Liver (tissue), 9 donors: ENCODE results near the gene COX8A. TPM values are rescaled to one million over a fixed set of nuclear protein-coding genes. Genes with fewer than 3 reads are reported as not detected.

Experiments used
- DNase-seq: peaks from one replicate; pipeline ENCODE4 v3.0.0-alpha.2; 2017; ENCODE audit warnings: low spot score
- H3K27ac ChIP-seq, 2 donors: one replicate each; pipeline ENCODE4 v1.7.0; 2013; ENCODE audit warnings: inconsistent platforms in 2 of 2, low read length in 2 of 2, control low read depth in 1 of 2, low read depth in 1 of 2, mild to moderate bottlenecking in 1 of 2
- H3K27me3 ChIP-seq, 4 donors: one replicate each; pipeline versions ENCODE4 v1.6.1 to v1.7.0; 2013; ENCODE audit warnings: low read length in 3 of 4, inconsistent platforms in 1 of 4, mild to moderate bottlenecking in 1 of 4, moderate library complexity in 1 of 4; ENCODE audit not compliant: control insufficient read depth in 4 of 4, insufficient read depth in 4 of 4
- H3K36me3 ChIP-seq, 4 donors: one replicate each; pipeline versions ENCODE4 v1.6.1 to v1.7.0; 2013; ENCODE audit warnings: low read length in 3 of 4, mild to moderate bottlenecking in 3 of 4, low read depth in 1 of 4, moderate library complexity in 1 of 4; ENCODE audit not compliant: control insufficient read depth in 4 of 4, insufficient read depth in 3 of 4
- H3K4me1 ChIP-seq, 4 donors: one replicate each; pipeline versions ENCODE4 v1.6.1 to v1.7.0; 2013; ENCODE audit warnings: low read length in 3 of 4, mild to moderate bottlenecking in 3 of 4, moderate library complexity in 1 of 4; ENCODE audit not compliant: control insufficient read depth in 4 of 4, insufficient read depth in 4 of 4
- H3K4me3 ChIP-seq, 3 donors: one replicate each; pipeline versions ENCODE4 v1.6.1 to v1.7.0; 2013; ENCODE audit warnings: low read length in 3 of 3, control low read depth in 1 of 3, low read depth in 1 of 3, mild to moderate bottlenecking in 1 of 3
- H3K9ac ChIP-seq, 2 donors: one replicate each; pipeline ENCODE4 v1.7.0; 2013; ENCODE audit warnings: low read length in 2 of 2, mild to moderate bottlenecking in 2 of 2, moderate library complexity in 2 of 2, control low read depth in 1 of 2, low read depth in 1 of 2
- H3K9me3 ChIP-seq, 4 donors: one replicate each; pipeline versions ENCODE4 v1.6.1 to v1.7.0; 2013; ENCODE audit warnings: low read length in 3 of 4; ENCODE audit not compliant: control insufficient read depth in 4 of 4
- ATF3 ChIP-seq: IDR thresholded peaks from 2 replicates; pipeline ENCODE4 v1.6.1; 2016; ENCODE audit warnings: antibody characterized with exemption
- CTCF ChIP-seq: fragments of 150-350 bp; IDR thresholded peaks from 2 replicates; pipeline ENCODE4 v1.5.1; 2017; ENCODE audit warnings: improper control_type of control experiment, low read depth, low read length; ENCODE audit not compliant: missing input control
- EGR1 ChIP-seq, 2 donors: IDR thresholded peaks; 2 replicates each; pipeline ENCODE4 v1.6.1; 2016 to 2018; ENCODE audit warnings: antibody characterized with exemption in 2 of 2, low read depth in 2 of 2
- FOXA1 ChIP-seq: IDR thresholded peaks from 2 replicates; pipeline ENCODE4 v1.6.1; 2016; ENCODE audit warnings: antibody characterized with exemption
- FOXA2 ChIP-seq: IDR thresholded peaks from 2 replicates; pipeline ENCODE4 v1.6.1; 2016; ENCODE audit warnings: antibody characterized with exemption
- GABPA ChIP-seq, 2 donors: IDR thresholded peaks in 1 of 2; conservative IDR thresholded peaks in 1 of 2; 2 replicates each; pipeline ENCODE4 v1.6.1; 2016; ENCODE audit warnings: antibody characterized with exemption in 2 of 2, mild to moderate bottlenecking in 1 of 2, moderate library complexity in 1 of 2
- HNF4A ChIP-seq, 2 donors: conservative IDR thresholded peaks; 2 replicates each; pipeline ENCODE4 v1.6.1; 2016; ENCODE audit warnings: antibody characterized with exemption in 2 of 2, mild to moderate bottlenecking in 2 of 2
- HNF4G ChIP-seq: IDR thresholded peaks from 2 replicates; pipeline ENCODE4 v1.6.1; 2016; ENCODE audit warnings: antibody characterized with exemption
- JUND ChIP-seq, 2 donors: IDR thresholded peaks; 2 replicates each; pipeline ENCODE4 v1.6.1; 2016; ENCODE audit warnings: antibody characterized with exemption in 2 of 2
- MAX ChIP-seq: IDR thresholded peaks from 2 replicates; pipeline ENCODE4 v1.6.1; 2016; ENCODE audit warnings: antibody characterized with exemption
- NR2F2 ChIP-seq: IDR thresholded peaks from 2 replicates; pipeline ENCODE4 v1.6.1; 2016; ENCODE audit warnings: antibody characterized with exemption
- RAD21 ChIP-seq, 2 donors: IDR thresholded peaks; 2 replicates each; pipeline ENCODE4 v1.6.1; 2016; ENCODE audit warnings: antibody characterized with exemption in 2 of 2, mild to moderate bottlenecking in 2 of 2
- REST ChIP-seq: IDR thresholded peaks from 2 replicates; pipeline ENCODE4 v1.6.1; 2016; ENCODE audit warnings: antibody characterized with exemption, mild to moderate bottlenecking
- RXRA ChIP-seq, 2 donors: IDR thresholded peaks; 2 replicates each; pipeline ENCODE4 v1.6.1; 2017 to 2018; ENCODE audit warnings: antibody characterized with exemption in 2 of 2, mild to moderate bottlenecking in 1 of 2
- SP1 ChIP-seq: IDR thresholded peaks from 2 replicates; pipeline ENCODE4 v1.6.1; 2018; ENCODE audit warnings: antibody characterized with exemption, mild to moderate bottlenecking
- TAF1 ChIP-seq: conservative IDR thresholded peaks from 2 replicates; pipeline ENCODE4 v1.6.1; 2016; ENCODE audit warnings: antibody characterized with exemption, mild to moderate bottlenecking
- YY1 ChIP-seq: IDR thresholded peaks from 2 replicates; pipeline ENCODE4 v1.6.1; 2016; ENCODE audit warnings: antibody characterized with exemption, mild to moderate bottlenecking
- ZBTB33 ChIP-seq: IDR thresholded peaks from 2 replicates; pipeline ENCODE4 v1.6.1; 2016; ENCODE audit warnings: antibody characterized with exemption
- WGBS: extraction: QIAGEN DNeasy Blood & Tissue Kit; methylation state at CpG from one replicate; pipeline ENCODE4 v1.1.7; 2013; 5-methylcytosine and 5-hydroxymethylcytosine counted together
- polyA plus RNA-seq, 2 donors: library from polyadenylated mRNA; stranded (reverse) in 1 of 2; unstranded in 1 of 2; fragments of 200-250 nt in 1 of 2; fragments of >200 nt in 1 of 2; fragmentation: Nextera tagmentation in 1 of 2; extraction: Ambion mirVana in 1 of 2; gene quantifications; one replicate each; pipeline versions ENCODE4 v1.2.1 to v1.2.3, GENCODE V29; 2013 to 2015
- total RNA-seq, 2 donors: library from RNA; depleted of rRNA; stranded (reverse); fragments of >200 nt; gene quantifications; one replicate each; pipeline ENCODE4 v1.2.3, GENCODE V29; 2014
- donor health status: healthy.
- donor health status: healthy.
- donor health status: healthy.
- donor health status: healthy.
- donor health status: healthy.

The COX8A gene
- total and polyA plus RNA-seq, 4 donors: 250 to 586 (median 363) TPM

GRCh38 chr11:63969461-63969860, 5.0 kb upstream of the COX8A start:
- DNase-seq: no peak
- 87% methylated on average over 2 of the region's 2 CpGs for WGBS
- TF ChIP-seq CTCF (no peak), SP1 (no peak), GABPA (IDR thresholded peaks at IDR 0.05 in 1 of 2, conservative IDR thresholded peaks at IDR 0.05 in 1 of 2) (no peak), FOXA1 (no peak), RXRA (IDR thresholded peaks at IDR 0.05) (no peak), ZBTB33 (no peak), HNF4G (no peak), ATF3 (no peak), FOXA2 (no peak), RAD21 (IDR thresholded peaks at IDR 0.05) (no peak), HNF4A (conservative IDR thresholded peaks at IDR 0.05) (no peak), REST (no peak), EGR1 (IDR thresholded peaks at IDR 0.05; ENCODE audit: low read depth in 2 of 2) (no peak), JUND (IDR thresholded peaks at IDR 0.05) (no peak), TAF1 (no peak), MAX (no peak), NR2F2 (no peak), YY1 (no peak)

More at GRCh38 chr11:63969461-63969860, 5.0 kb upstream of the COX8A start:
- peaks cover 0 to 2% (median 0%) of the 10 kb centered on the region in 4 donors for H3K4me1 ChIP-seq
- H3K9me3 ChIP-seq: no peaks in the 10 kb centered on the region
- no peak overlapping the region for H3K27ac ChIP-seq
- no peak overlapping the region for H3K4me3 ChIP-seq
- no peak overlapping the region for H3K9ac ChIP-seq
- no peaks in the 10 kb centered on the region for H3K27me3 ChIP-seq
- H3K36me3 ChIP-seq: no peaks in the 10 kb centered on the region
